CD4-positive, CD25-positive, alpha-beta regulatory T cell (primary cell): ENCODE results near the gene LRRTM2. TPM values are rescaled to one million over a fixed set of nuclear protein-coding genes. Genes with fewer than 3 reads are reported as not detected.
"Not testable (repeated sequence)": the region's sequence is repeated elsewhere in the genome, so short reads cannot be mapped to it uniquely, and the experiment has no call there.

Experiments
- ATAC-seq, 2 donors: fragments of 150-1000 bp; cut with Tn5 transposase; one replicate each; pipeline ENCODE4 v1.10.0; 2021; ENCODE audit warnings: low read depth in 2 of 2, moderate number of reproducible peaks in 2 of 2, moderate library complexity in 1 of 2
- DNase-seq, 3 donors: peaks; one replicate each; pipeline versions ENCODE4 v3.0.0 to v3.0.0-alpha.2; 2012 to 2022; ENCODE audit warnings: mixed read lengths in 1 of 3
- H3K27ac ChIP-seq: one replicate; pipeline ENCODE4 v1.7.0; 2013; ENCODE audit warnings: mild to moderate bottlenecking, low read length; ENCODE audit not compliant: insufficient read depth, poor library complexity, severe bottlenecking
- H3K27me3 ChIP-seq: one replicate; pipeline ENCODE4 v1.7.0; 2013; ENCODE audit warnings: low read length; ENCODE audit not compliant: control insufficient read depth, insufficient read depth
- H3K36me3 ChIP-seq: one replicate; pipeline ENCODE4 v1.7.0; 2013; ENCODE audit warnings: mild to moderate bottlenecking, low read length, moderate library complexity; ENCODE audit not compliant: control insufficient read depth, insufficient read depth
- H3K4me1 ChIP-seq: 2 replicates; pipeline ENCODE4 v1.7.0; 2013; ENCODE audit warnings: mild to moderate bottlenecking, low read length; ENCODE audit not compliant: insufficient read depth, control insufficient read depth, poor library complexity, severe bottlenecking
- H3K4me3 ChIP-seq: one replicate; pipeline ENCODE4 v1.7.0; 2013; ENCODE audit warnings: low read depth, mild to moderate bottlenecking, low read length, moderate library complexity
- H3K9me3 ChIP-seq, 2 experiments: 1 replicate in 1 of 2; 2 replicates in 1 of 2; pipeline ENCODE4 v1.7.0; 2013; ENCODE audit warnings: low read length in 2 of 2, mild to moderate bottlenecking in 1 of 2, moderate library complexity in 1 of 2; ENCODE audit not compliant: control insufficient read depth in 2 of 2
- H3K27ac Mint-ChIP-seq, 3 donors: one replicate each; pipeline ENCODE4 v1.8.0; 2020 to 2022; ENCODE audit warnings: mild to moderate bottlenecking in 3 of 3, mixed read lengths in 3 of 3, moderate library complexity in 2 of 3
- H3K27me3 Mint-ChIP-seq: one replicate; pipeline ENCODE4 v1.8.0; 2022; ENCODE audit warnings: mild to moderate bottlenecking, mixed read lengths
- H3K36me3 Mint-ChIP-seq: one replicate; pipeline ENCODE4 v1.8.0; 2020; ENCODE audit warnings: mixed read lengths
- H3K4me1 Mint-ChIP-seq, 4 donors: one replicate each; pipeline ENCODE4 v1.8.0; 2020 to 2022; ENCODE audit warnings: mixed read lengths in 4 of 4, mild to moderate bottlenecking in 1 of 4
- H3K4me3 Mint-ChIP-seq, 4 donors: one replicate each; pipeline ENCODE4 v1.8.0; 2020 to 2022; ENCODE audit warnings: mild to moderate bottlenecking in 4 of 4, mixed read lengths in 4 of 4, moderate library complexity in 3 of 4
- H3K9me3 Mint-ChIP-seq, 7 donors: one replicate each; pipeline ENCODE4 v1.8.0; 2020 to 2022; ENCODE audit warnings: mixed read lengths in 7 of 7, mild to moderate bottlenecking in 3 of 7, moderate library complexity in 2 of 7
- polyA plus RNA-seq, 4 donors: library from polyadenylated mRNA; unstranded; fragments of 300-500 nt; fragmentation: Illumina TruSeq; gene quantifications; one replicate each; pipeline ENCODE4 v1.2.3, GENCODE V29; 2021
- total RNA-seq: library from RNA; stranded (reverse); gene quantifications from one replicate; pipeline ENCODE4 v1.2.3, GENCODE V29; 2022

Gene LRRTM2
- total and polyA plus RNA-seq, 5 donors from 2014 or later, result 0.07 to 0.11 TPM; not detected in 3

DNA sequence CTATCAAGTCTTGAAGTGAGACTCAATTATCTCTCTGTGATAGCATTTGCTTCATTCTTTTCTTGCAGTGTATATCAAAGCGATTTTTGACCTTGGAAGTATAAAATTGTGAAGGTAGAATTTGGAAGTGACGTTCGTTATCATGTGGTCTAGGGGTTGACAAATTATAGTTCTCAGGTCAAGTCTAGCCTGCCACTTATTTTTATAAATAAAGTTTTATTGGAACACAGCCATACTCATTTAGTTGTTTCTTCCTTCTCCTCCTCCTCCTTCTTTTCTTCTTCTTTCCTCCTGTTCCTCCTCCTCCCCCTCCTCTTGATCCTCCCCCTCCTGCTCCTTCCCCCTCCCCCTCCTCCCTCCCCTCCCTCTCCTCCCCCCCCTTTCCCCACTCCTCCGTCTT lies 38.0 kb downstream of the LRRTM2 start:
- H3K27me3 Mint-ChIP-seq, result no peaks in the 10 kb centered on the region
- no peaks in the 10 kb centered on the region for H3K36me3 Mint-ChIP-seq
- Histone ChIP-seq H3K9me3 (no peaks in the 10 kb centered on the region), H3K27ac (no peak overlapping the region), H3K4me1 (no peaks in the 10 kb centered on the region), H3K36me3 (no peaks in the 10 kb centered on the region), H3K27me3 (no peaks in the 10 kb centered on the region), H3K4me3 (no peak overlapping the region)
- peaks cover 0 to 11% (median 5%) of the 10 kb centered on the region in 4 donors for H3K4me1 Mint-ChIP-seq
- no peak for DNase-seq
- ATAC-seq, result no peak
- H3K9me3 Mint-ChIP-seq, result no peaks in the 10 kb centered on the region
- no peak overlapping the region for H3K4me3 Mint-ChIP-seq
- no peak overlapping the region for H3K27ac Mint-ChIP-seq

DNA sequence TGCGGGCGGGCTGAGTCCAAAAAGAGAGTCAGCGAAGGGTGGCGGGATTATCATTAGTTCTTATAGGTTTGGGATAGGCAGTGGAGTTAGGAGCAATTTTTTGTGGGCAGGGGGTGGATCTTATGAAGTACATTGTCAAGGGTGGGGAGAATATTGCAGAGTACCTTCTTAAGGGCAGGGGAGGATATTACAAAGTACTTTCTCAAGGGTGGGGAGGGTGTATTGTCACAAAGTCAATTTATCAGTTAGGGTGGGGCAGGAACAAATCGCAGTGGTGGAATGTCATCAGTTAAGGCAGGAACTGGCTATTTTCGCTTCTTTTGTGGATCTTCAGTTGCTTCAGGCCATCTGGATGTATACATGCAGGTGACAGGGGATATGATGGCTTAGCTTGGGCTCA lies 40.3 kb downstream of the LRRTM2 start:
- H3K36me3 ChIP-seq, H3K27ac Mint-ChIP-seq, ATAC-seq, H3K27me3 Mint-ChIP-seq, H3K9me3 ChIP-seq, H3K4me3 Mint-ChIP-seq, H3K9me3 Mint-ChIP-seq, DNase-seq, H3K27ac ChIP-seq, H3K36me3 Mint-ChIP-seq, H3K27me3 ChIP-seq, H3K4me3 ChIP-seq, H3K4me1 ChIP-seq: not testable (repeated sequence)
- peaks cover 0 to 13% (median 5%) of the 10 kb centered on the region in 4 donors for H3K4me1 Mint-ChIP-seq

DNA sequence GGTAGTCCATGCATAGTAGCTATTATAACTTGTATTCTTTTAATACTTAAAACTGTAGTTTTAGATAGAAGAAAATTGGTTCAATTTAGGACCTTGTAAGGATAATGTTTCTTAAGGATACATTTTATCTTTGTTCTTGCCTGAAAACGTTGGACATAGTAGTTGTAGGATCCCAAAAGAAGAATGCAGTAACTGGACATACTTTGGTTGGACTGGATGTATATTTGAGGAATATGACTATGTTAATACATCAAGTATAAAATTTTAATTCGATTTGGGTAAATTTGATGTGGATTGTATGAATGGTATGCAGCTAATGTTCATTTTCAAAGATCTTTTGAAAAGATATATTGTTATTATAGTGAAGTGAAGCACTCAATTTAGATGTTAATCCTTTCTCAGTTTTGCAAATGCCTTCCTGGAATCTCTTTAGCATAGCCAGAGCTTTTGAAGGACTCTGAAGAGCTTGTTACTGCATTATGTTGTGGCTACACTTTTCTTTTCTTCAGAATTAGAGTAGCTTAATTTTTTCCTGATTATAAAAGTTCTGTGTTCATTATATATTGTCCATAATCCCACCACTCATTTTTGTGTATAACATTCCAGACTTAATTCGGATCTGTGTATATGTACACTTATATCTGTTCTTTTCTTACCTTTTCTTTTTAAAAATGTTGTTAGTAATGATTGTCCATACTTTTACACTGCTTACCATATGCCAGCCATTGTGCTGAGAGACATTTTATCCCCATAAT lies 41.2 kb downstream of the LRRTM2 start:
- ATAC-seq (no peak), DNase-seq (no peak)
- H3K27ac Mint-ChIP-seq, result no peak overlapping the region
- Histone ChIP-seq H3K4me1 (no peaks in the 10 kb centered on the region), H3K4me3 (no peak overlapping the region), H3K27ac (no peak overlapping the region), H3K9me3 (no peaks in the 10 kb centered on the region), H3K36me3 (no peaks in the 10 kb centered on the region), H3K27me3 (no peaks in the 10 kb centered on the region)
- H3K9me3 Mint-ChIP-seq, result no peaks in the 10 kb centered on the region
- H3K4me3 Mint-ChIP-seq, result no peak overlapping the region
- H3K4me1 Mint-ChIP-seq, result peaks cover 0 to 12% (median 2%) of the 10 kb centered on the region in 4 donors
- H3K36me3 Mint-ChIP-seq, result peaks cover 3% of the 10 kb centered on the region
- no peaks in the 10 kb centered on the region for H3K27me3 Mint-ChIP-seq

DNA sequence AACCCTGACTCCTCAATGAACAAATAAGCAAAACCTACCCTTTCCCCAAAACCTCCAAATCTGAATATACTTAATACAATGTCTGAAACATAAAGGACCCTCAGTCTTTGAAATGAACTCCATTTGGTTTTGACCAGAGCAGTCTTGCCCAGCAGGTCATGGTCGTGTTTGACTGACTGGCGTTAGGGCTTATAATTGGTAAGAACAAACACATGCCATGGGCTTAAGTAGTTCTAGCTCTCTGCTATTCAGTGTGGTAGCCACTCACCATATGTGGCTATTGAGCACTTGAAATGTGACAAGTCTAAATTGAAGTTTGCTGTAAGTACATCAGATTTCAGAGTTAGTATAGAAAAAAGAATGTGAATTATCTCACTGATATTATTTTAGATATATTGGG lies 42.1 kb downstream of the LRRTM2 start:
- Histone ChIP-seq H3K4me1 (no peaks in the 10 kb centered on the region), H3K27me3 (no peaks in the 10 kb centered on the region), H3K9me3 (no peaks in the 10 kb centered on the region), H3K27ac (no peak overlapping the region), H3K4me3 (no peak overlapping the region), H3K36me3 (no peaks in the 10 kb centered on the region)
- no peaks in the 10 kb centered on the region for H3K9me3 Mint-ChIP-seq
- H3K4me1 Mint-ChIP-seq, result peaks cover 0 to 12% (median 2%) of the 10 kb centered on the region in 4 donors
- H3K4me3 Mint-ChIP-seq, result no peak overlapping the region
- no peaks in the 10 kb centered on the region for H3K27me3 Mint-ChIP-seq
- H3K27ac Mint-ChIP-seq, result no peak overlapping the region
- peaks cover 3% of the 10 kb centered on the region for H3K36me3 Mint-ChIP-seq
- DNase-seq (no peak), ATAC-seq (no peak)

DNA sequence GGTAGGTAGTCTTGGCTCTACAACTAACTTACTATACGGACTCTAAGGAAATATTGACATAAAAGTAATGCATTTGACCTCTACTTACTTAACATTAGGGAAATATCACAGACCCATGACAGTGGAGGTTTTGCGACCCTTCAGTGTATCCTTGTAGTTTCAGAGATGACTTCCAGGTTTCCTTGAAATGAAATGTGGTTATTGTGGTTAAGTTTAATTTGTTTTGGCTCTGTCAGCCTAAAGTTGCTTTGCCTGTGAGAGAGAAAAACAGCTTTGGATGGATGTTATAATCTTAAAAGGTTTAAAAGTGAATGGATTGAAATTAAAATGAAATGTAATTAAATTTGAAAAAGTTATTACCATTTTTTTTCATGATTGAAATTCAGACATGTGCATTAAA lies 42.9 kb downstream of the LRRTM2 start:
- H3K4me3 Mint-ChIP-seq, result no peak overlapping the region

DNA sequence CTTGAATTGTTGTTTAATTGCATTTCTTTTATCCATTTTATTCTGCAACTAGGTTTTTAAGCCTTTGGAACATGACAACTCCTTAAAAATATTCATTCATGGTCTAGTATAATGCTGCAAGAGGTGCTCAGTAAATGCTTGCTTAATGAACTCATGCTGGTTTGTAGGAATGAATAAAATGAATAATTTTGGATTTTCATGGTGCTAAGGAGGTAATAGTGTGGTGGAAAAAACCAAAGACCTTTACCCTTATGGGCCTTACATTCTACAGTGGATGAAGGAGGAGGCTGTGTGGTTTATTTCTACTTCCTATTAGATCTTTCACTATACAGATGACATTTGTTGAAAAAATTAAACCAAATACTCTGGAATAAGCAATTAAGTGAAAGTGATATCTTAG lies 43.4 kb downstream of the LRRTM2 start:
- no peaks in the 10 kb centered on the region for H3K27me3 ChIP-seq
- Mint-ChIP-seq H3K4me3 (no peak overlapping the region), H3K27ac (no peak overlapping the region), H3K9me3 (no peaks in the 10 kb centered on the region), H3K27me3 (no peaks in the 10 kb centered on the region), H3K4me1 (peaks cover 0 to 12% (median 2%) of the 10 kb centered on the region in 4 donors), H3K36me3 (peaks cover 3% of the 10 kb centered on the region)
- H3K9me3 ChIP-seq, result no peaks in the 10 kb centered on the region
- no peaks in the 10 kb centered on the region for H3K4me1 ChIP-seq
- DNase-seq (no peak), ATAC-seq (no peak)
- H3K27ac ChIP-seq, result no peak overlapping the region
- H3K4me3 ChIP-seq, result no peak overlapping the region
- H3K36me3 ChIP-seq, result peaks cover 6% of the 10 kb centered on the region

More for the DNA sequence above, 42.9 kb downstream of the LRRTM2 start:
- peaks cover 0 to 12% (median 2%) of the 10 kb centered on the region in 4 donors for H3K4me1 Mint-ChIP-seq
- no peaks in the 10 kb centered on the region for H3K4me1 ChIP-seq
- DNase-seq (no peak), ATAC-seq (no peak)
- no peaks in the 10 kb centered on the region for H3K9me3 ChIP-seq
- H3K27ac ChIP-seq, result no peak overlapping the region
- H3K4me3 ChIP-seq, result no peak overlapping the region
- H3K36me3 Mint-ChIP-seq, result peaks cover 3% of the 10 kb centered on the region
- H3K27me3 ChIP-seq, result no peaks in the 10 kb centered on the region
- peaks cover 2% of the 10 kb centered on the region for H3K36me3 ChIP-seq
- no peak overlapping the region for H3K27ac Mint-ChIP-seq
- H3K9me3 Mint-ChIP-seq, result no peaks in the 10 kb centered on the region
- H3K27me3 Mint-ChIP-seq, result no peaks in the 10 kb centered on the region

DNA sequence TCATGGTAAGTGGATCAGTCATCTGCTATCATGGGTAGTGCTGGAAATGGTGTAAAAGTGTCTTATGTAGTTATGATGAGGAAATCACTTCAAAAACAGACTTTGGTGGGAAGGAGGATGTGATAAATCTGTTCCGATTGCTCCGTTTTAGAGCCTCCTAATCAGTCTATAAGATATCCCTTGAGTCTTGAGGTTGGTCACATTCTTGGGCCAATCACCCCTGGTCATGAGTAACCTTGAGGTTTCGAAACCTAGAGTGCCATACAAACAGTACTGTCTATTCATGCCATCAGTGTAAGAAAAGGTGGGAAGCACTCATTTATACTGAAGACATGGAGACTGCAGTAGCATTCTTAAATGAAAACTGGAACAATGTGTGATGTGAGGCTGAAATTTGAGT lies 45.8 kb downstream of the LRRTM2 start:
- Mint-ChIP-seq H3K4me1 (peaks cover 0 to 11% (median 4%) of the 10 kb centered on the region in 4 donors), H3K27me3 (no peaks in the 10 kb centered on the region), H3K27ac (no peak overlapping the region), H3K9me3 (no peaks in the 10 kb centered on the region), H3K36me3 (peaks cover 3% of the 10 kb centered on the region), H3K4me3 (no peak overlapping the region)
- Histone ChIP-seq H3K36me3 (peaks cover 8% of the 10 kb centered on the region), H3K27ac (no peak overlapping the region), H3K9me3 (no peaks in the 10 kb centered on the region), H3K4me3 (no peak overlapping the region), H3K27me3 (no peaks in the 10 kb centered on the region), H3K4me1 (no peaks in the 10 kb centered on the region)
- no peak for ATAC-seq
- no peak for DNase-seq

DNA sequence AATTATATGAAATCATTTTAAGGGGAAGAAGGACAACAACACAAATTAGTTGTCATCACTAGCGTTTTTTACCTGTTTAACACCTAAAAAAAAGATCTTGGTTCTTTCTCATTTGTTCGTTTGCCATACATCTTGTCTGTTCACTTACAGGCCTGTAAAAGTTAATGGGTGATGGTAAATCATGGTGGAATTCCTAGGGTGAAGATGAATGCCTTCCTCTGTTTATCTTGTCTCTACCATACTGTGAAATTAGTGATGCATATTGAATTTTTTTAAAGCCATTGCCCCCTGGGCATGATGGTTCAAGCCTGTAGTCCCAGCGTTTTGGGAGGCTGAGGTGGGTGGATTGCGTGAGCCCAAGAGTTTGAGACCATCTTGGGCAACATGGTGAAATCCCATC lies 46.6 kb downstream of the LRRTM2 start:
- H3K27me3 Mint-ChIP-seq, result no peaks in the 10 kb centered on the region
- no peak overlapping the region for H3K27ac Mint-ChIP-seq
- H3K36me3 Mint-ChIP-seq, result peaks cover 3% of the 10 kb centered on the region
- Histone ChIP-seq H3K4me3 (no peak overlapping the region), H3K27me3 (no peaks in the 10 kb centered on the region), H3K9me3 (no peaks in the 10 kb centered on the region), H3K4me1 (no peaks in the 10 kb centered on the region), H3K36me3 (peaks cover 8% of the 10 kb centered on the region), H3K27ac (no peak overlapping the region)
- H3K4me3 Mint-ChIP-seq, result no peak overlapping the region
- ATAC-seq (no peak), DNase-seq (no peak)
- no peaks in the 10 kb centered on the region for H3K9me3 Mint-ChIP-seq
- H3K4me1 Mint-ChIP-seq, result peaks cover 0 to 11% (median 6%) of the 10 kb centered on the region in 4 donors
